Retina (tissue), 1 donor: ENCODE results near the gene PBX3.

Experiments
- DNase-seq: peaks from one replicate; pipeline ENCODE4 v3.0.0-alpha.2; 2016

PBX3 gene

GRCh38 chr9:125911861-125912644 lies 164.9 kb downstream of the PBX3 start:
- DNase-seq: peak; percentile 50

GRCh38 chr9:125912667-125913066 lies 165.5 kb downstream of the PBX3 start:
- no peak for DNase-seq

DNA sequence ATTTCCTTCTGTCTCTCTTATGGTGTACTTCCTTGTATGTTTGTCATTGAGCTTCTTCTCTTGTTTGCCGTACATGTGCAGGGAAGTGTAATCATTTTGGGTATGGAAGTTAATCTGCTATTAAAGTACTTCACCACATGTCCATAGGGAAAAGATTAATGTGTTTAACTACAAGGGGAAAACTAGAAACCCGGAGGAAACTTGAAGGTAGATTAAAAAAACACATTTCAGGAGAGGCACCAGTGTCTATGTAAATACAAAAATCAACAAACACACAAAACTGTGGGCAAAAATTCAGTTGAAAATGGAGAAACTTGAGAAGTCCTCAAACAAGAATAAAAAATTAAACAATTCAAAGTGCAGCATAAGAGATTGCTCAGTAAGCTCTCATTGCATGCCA lies 166.4 kb downstream of the PBX3 start:
- no peak for DNase-seq

- no peak for DNase-seq
Measured at GRCh38 chr9:125914411-125914810, 167.2 kb downstream of the PBX3 start.

DNA sequence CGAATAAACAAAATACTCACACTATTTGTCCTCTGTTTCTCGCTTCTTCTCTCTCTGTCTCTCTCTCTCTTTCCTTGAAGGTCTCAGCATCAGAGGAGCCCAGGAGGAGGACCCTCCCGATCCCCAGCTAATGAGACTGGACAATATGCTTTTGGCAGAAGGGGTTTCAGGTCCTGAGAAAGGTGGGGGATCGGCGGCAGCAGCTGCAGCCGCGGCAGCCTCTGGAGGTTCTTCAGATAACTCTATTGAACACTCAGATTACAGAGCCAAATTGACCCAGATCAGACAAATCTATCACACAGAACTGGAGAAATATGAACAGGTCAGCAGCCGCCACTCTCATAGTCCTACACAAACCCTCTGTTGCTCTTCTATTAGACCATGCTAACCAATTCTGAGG lies 168.4 kb downstream of the PBX3 start:
- no peak for DNase-seq

- DNase-seq: no peak
Measured at GRCh38 chr9:125919565-125919964, 172.4 kb downstream of the PBX3 start.

DNA sequence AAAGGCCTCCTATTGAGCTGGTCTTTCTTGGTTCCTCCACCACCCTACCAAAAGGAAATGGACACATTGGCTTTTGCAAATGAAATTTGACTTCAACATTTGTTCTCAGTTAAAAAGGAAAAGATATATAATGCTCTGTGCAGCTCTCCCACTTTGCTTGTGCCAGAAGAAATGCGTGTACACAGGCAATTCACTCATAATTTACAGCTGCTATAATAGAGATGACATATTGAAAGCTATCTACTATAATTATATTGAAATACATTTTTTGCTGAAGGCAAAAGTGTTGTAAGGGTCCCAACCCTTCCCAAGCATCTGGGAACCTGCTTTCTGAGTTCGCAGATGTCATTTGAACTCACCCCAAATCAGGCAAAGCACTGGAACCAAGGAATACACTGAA lies 173.2 kb downstream of the PBX3 start:
- no peak for DNase-seq

DNA sequence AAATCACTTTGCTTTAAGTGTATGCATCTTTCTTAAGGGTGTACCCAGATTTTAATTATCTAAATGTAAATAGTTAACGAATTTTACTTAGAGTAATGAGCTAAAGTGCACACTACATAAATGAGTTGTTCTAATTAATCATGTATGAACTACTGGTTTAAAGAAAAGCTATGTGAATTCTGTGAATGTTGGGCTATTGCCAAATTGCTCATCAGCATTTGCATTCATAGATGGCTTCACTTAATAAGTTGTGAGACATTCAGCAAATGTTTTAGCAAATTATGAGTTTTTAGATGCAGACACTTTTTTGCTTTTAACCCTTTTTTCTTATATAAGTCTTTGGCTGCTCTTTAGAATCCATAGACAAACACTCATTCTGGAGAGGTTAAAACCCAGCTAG lies 175.7 kb downstream of the PBX3 start:
- no peak for DNase-seq

DNA sequence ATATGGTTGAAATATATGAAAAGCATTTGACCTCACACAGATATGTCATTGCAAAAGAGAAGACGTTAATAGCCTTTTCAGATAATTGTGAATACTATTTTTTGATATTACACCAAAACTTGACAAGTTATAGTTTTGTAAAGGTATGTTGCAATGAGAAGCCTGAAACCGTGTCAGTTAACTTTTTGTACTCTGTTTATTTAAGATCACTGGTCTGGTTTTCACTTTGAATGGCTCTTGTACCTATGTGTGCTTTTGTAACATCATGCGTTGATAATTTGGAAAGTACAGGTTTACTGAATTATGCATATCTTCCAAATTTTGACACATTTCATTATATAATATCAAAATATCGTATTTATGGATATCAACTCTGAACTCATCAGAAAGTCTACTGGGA lies 177.2 kb downstream of the PBX3 start:
- no peak for DNase-seq

- no peak for DNase-seq
Measured at GRCh38 chr9:125926936-125927335, 179.8 kb downstream of the PBX3 start.

DNA sequence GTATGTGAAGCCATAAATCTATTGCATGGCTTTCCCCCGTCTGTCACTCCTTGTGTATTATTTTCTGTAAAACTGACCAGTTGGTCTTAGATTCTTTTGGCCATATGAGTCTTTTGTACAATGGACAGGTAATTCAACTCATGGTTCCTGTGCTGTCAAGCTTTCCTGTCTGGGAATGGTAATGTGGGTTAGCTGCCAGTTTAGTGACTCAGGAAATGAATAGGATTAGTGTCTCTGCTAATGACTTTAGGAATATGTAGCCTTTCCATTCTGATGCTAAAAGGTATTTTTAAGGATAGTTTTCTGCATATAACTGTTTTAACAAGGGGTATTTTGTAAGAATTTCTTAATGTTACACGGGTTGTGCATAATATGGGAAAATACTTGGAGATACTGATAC lies 182.7 kb downstream of the PBX3 start:
- DNase-seq: no peak

- no peak for DNase-seq
Measured at GRCh38 chr9:125931211-125931610, 184.0 kb downstream of the PBX3 start.

DNA sequence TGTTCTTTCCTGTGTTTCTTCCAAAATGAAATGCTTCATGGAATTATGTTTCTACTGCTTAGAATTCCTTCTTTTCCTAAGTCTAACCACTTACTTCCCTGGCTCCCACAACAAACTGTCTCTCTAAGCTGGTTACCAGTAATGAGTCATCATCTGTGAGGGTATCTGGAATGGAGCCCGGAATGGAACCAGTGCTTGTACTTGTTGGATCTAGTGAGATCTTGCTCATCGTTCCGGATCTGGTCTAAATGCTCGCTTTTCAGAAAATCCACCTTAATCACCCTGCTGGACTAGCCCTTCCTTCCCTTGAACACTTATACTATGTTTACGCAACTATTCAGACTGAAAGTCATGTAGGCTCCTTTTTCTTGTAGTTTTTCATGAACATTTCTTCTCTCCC lies 184.8 kb downstream of the PBX3 start:
- no peak for DNase-seq

GRCh38 chr9:125932746-125933455 lies 185.7 kb downstream of the PBX3 start:
- no peak for DNase-seq

DNA sequence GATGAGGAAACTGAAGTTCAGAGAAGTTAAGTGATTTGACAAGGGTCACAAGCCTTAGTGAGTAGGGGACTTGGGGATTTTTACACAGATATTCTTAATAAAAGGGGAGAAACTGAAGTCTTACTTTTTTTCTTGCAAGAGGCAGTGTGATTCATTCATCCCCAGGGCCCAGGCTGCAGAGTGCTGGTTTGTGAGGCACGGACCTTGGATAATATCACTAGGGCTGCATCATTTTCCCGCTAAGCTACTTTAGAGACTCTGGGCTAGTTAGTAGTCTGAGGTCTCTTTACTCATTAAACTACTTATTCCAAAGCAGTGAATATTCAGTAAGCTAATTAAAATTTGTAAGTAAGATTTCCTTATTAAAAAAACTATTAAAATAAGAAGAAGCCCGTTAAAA lies 195.0 kb downstream of the PBX3 start:
- DNase-seq: no peak

DNA sequence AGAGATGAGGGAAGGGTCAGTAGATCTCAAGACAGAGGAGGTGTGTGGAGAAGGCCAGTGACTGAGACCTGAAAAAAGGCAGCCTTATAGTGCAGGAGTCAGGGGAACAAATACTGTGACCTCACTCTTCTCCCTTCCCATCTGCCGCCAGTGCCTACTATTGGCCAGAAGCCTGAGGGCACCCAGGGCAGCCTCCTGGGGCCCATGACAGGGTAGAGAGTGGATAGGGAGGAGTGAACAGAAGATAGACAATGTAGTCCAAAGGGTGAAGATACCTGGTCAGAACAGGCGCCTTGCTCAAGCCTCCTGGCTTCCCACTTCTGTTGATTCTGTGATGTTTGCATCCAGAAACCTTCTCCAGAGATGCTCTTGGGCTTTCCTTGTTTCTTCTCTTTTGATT lies 196.7 kb downstream of the PBX3 start:
- DNase-seq: no peak

GRCh38 chr9:125946397-125946796 lies 199.2 kb downstream of the PBX3 start:
- DNase-seq: no peak

DNA sequence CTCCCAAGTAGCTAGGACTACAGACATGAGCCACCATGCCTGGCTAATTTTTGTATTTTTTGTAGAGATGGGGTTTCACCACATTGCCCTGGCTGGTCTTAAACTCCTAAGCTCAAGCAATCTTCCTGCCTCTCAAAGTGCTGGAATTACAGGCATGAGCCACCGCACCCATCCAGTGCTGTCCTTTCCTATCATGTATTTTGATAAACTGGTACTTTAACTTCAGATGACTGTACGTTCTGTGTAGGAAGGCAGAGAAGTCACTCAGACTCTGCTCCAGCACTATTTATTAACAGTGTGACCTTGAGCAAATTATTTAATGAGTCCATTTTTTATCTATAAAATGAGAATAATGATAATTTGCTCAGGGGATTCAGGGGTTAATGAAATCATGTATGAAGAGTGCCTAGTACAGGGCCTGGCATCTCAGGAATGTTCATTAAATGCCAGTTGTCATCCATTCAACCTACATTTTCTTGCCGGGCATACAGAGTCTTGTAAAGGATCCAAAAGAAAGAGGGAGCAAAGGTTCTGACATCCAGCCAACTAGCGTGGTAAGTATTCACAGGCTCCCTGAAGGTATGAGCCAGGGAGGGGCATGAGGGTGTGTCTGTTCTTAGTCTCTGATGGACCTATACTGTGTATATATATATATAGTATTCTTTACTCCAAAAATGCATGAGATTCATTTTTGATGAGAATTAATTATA lies 201.9 kb downstream of the PBX3 start:
- no peak for DNase-seq

DNA sequence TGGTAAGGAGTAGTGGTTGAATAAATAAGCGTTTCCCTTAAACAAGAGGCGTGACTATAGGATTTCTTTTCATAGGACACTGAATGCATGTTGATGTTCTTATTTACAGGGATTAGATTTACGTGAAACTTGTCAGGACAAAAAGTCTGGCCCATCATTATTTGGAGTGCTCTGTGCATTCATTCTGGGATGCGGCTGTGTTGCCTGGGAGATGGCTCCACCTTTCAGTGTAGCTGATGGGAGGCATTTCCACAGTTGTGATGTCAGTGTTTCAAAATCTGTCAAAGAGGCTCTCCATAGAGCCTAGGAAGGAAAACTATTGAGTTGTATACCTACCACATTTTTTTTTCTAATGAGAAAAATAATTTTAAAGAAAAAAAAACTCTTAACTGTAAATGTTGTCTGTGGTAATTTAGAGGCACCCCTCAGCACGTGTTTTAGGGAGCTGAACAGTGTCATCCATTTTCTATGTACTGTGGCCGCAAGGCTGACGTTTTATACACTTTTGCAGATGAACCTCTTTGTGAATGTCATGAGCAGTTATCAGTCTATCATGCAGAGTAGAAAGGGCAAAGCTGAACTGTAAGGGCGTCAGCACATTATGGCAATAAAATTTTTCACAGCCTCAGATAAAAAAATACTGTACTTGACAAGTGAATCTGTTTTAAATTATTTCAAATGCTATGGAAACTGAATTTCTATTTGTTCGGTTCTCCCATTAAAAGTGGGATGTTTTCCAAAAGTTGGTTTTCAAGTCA lies 202.7 kb downstream of the PBX3 start:
- DNase-seq: no peak

- no peak for DNase-seq
Measured at GRCh38 chr9:125950880-125951471, 203.8 kb downstream of the PBX3 start.

DNA sequence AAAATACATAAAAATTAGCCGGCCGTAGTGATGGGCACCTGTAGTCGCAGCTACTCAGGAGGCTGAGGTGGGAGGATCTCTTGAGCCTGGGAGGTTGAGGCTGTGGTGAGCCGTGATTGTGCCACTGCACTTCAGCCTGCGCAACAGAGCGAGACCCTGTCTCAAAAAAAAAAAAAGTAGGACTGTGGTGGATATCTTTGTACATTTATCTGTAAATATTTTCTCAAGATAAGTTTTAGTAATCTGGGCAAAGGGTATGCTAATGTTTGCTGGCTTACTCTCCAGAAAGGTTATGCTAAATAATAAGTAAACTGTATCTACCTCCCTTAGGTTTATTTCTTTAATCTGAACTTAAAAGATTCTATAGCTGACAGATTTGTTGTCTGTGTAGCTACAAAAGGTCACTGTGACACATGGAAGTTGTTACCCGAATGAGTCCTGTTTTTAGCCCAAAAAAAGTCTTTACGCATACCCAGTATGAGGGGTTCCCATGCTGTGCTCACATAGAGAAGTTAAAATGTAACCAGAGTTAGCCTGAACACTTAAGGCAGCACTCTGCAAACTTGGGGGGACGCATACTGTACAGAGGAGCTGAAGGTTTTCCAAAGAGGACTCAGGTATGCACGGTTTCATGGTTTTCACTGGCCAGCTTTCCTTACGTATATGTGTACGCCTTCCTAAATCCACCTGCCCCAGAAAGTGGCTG lies 206.3 kb downstream of the PBX3 start:
- no peak for DNase-seq

- DNase-seq: no peak
Measured at GRCh38 chr9:125956102-125956501, 208.9 kb downstream of the PBX3 start.
